ENCODE measurements around the gene RGR. TPM values are rescaled to one million over a fixed set of nuclear protein-coding genes. Genes with fewer than 3 reads are reported as not detected.

RGR gene
- total RNA-seq, 1 donor from 2014 or later, result not detected

DNA sequence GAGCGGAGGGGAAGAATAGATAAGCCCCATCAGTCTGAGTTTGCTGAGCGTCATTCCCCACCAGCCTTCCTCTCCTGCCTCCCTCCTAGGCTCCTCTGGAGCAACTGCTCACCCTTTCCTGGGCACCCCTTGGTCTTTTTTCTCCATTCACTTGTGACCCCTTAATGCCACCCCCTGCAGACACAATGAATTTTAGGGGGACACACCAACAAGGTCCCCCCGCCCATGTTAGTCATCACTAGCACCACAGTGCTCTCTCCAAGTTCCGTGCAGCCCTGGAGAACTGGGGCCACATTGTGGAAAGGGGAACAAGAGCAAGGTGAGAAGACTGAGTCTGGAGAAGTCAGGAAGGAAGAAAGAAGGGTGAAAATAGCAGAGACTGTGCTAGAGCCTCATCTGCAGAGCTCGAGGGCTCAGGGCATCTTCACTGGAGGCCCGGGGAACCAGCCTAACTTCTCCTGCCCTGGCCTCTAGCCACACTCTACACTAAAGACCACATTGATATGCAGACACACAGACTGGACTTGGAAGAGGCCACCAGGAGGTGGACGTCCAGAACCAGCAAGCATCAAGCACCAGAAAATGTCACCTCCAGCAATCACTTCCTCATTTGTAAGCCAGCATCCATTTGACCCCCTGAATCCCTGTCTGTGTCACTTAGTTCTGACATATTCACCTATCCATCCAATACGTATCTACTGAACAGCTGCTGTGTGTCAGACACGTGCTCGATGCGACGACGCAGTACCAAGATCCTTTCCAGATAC, 17.5 kb downstream of the RGR start:
- DNase-seq (ENCODE audit: low read depth), result no peak
- Histone ChIP-seq H3K27me3 (ENCODE audit: control insufficient read depth, insufficient read depth, low read length) (no peaks in the 10 kb centered on the region), H3K36me3 (ENCODE audit: control insufficient read depth, insufficient read depth, low read length) (no peaks in the 10 kb centered on the region), H3K4me3 (ENCODE audit: low read depth, low read length) (no peak overlapping the region)
- TF ChIP-seq, protein P1, sequence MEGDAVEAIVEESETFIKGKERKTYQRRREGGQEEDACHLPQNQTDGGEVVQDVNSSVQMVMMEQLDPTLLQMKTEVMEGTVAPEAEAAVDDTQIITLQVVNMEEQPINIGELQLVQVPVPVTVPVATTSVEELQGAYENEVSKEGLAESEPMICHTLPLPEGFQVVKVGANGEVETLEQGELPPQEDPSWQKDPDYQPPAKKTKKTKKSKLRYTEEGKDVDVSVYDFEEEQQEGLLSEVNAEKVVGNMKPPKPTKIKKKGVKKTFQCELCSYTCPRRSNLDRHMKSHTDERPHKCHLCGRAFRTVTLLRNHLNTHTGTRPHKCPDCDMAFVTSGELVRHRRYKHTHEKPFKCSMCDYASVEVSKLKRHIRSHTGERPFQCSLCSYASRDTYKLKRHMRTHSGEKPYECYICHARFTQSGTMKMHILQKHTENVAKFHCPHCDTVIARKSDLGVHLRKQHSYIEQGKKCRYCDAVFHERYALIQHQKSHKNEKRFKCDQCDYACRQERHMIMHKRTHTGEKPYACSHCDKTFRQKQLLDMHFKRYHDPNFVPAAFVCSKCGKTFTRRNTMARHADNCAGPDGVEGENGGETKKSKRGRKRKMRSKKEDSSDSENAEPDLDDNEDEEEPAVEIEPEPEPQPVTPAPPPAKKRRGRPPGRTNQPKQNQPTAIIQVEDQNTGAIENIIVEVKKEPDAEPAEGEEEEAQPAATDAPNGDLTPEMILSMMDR (IDR thresholded peaks at IDR 0.05; ENCODE audit: insufficient read depth, low read length, severe bottlenecking), result no peak
- no peak for FAIRE-seq

- no peaks in the 10 kb centered on the region for H3K27me3 ChIP-seq (ENCODE audit: control insufficient read depth, insufficient read depth, low read length)
- TF ChIP-seq, protein P1 (IDR thresholded peaks at IDR 0.05; ENCODE audit: insufficient read depth, low read length, severe bottlenecking), result no peak
- no peak for FAIRE-seq
- DNase-seq (ENCODE audit: low read depth), result no peak
- no peaks in the 10 kb centered on the region for H3K36me3 ChIP-seq (ENCODE audit: control insufficient read depth, insufficient read depth, low read length)
- no peak overlapping the region for H3K4me3 ChIP-seq (ENCODE audit: low read depth, low read length)
These were observed 18.9 kb downstream of the RGR start for GRCh38 chr10:84263716-84264115.

- TF ChIP-seq, protein P1 (IDR thresholded peaks at IDR 0.05; ENCODE audit: insufficient read depth, low read length, severe bottlenecking), result peak; percentile 94
These were observed 19.8 kb downstream of the RGR start for GRCh38 chr10:84264611-84265141.

DNA sequence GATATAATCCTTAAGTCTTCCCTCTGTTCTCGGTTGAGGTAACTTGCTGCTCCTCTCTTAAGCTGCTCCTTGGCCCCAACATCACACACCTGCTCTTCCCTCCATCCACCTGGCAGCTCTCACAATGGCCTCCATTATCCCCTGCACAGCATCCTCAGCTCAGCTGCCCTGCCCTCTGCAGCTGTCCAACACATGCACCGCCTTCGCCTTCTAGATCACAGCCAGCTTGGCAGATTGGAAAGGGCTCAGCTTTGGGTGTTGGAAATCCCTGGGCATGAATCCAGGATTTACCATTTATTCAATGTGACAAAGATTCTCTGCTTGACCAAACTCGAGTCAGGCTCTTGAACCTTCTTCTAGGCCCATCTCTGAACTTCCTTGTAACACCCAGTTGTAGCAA, 20.6 kb downstream of the RGR start:
- H3K4me3 ChIP-seq (ENCODE audit: low read depth, low read length), result no peak overlapping the region
- H3K27me3 ChIP-seq (ENCODE audit: control insufficient read depth, insufficient read depth, low read length), result no peaks in the 10 kb centered on the region
- TF ChIP-seq, protein P1 (IDR thresholded peaks at IDR 0.05; ENCODE audit: insufficient read depth, low read length, severe bottlenecking), result no peak
- no peaks in the 10 kb centered on the region for H3K36me3 ChIP-seq (ENCODE audit: control insufficient read depth, insufficient read depth, low read length)
- DNase-seq (ENCODE audit: low read depth) (no peak), FAIRE-seq (no peak)

More at GRCh38 chr10:84264611-84265141, 19.8 kb downstream of the RGR start:
- DNase-seq (ENCODE audit: low read depth), result peak; percentile 40
- no peaks in the 10 kb centered on the region for H3K27me3 ChIP-seq (ENCODE audit: control insufficient read depth, insufficient read depth, low read length)
- no peak overlapping the region for H3K4me3 ChIP-seq (ENCODE audit: low read depth, low read length)
- no peaks in the 10 kb centered on the region for H3K36me3 ChIP-seq (ENCODE audit: control insufficient read depth, insufficient read depth, low read length)
- FAIRE-seq, result peak; percentile 73

- DNase-seq (ENCODE audit: low read depth) (peak; percentile 72), FAIRE-seq (peak; percentile 18)
- H3K36me3 ChIP-seq (ENCODE audit: control insufficient read depth, insufficient read depth, low read length), result no peaks in the 10 kb centered on the region
- TF ChIP-seq, protein P1 (IDR thresholded peaks at IDR 0.05; ENCODE audit: insufficient read depth, low read length, severe bottlenecking), result peak; percentile 70
- no peaks in the 10 kb centered on the region for H3K27me3 ChIP-seq (ENCODE audit: control insufficient read depth, insufficient read depth, low read length)
- H3K4me3 ChIP-seq (ENCODE audit: low read depth, low read length), result no peak overlapping the region
These were observed 22.8 kb downstream of the RGR start for GRCh38 chr10:84267503-84268126.

All from bronchial epithelial cell (primary cell).